Measurements from ENCODE around the gene IGFL1. TPM values are rescaled to one million over a fixed set of nuclear protein-coding genes. Genes with fewer than 3 reads are reported as not detected.

Gene IGFL1
- total RNA-seq, 1 experiment from 2014 or later, result not detected

- H3K9me3 ChIP-seq (ENCODE audit: control insufficient read depth in 1 of 2, insufficient read depth in 1 of 2, low read depth in 1 of 2, low read length in 2 of 2), result no peaks in the 10 kb centered on the region
- RAD21 ChIA-PET (ENCODE audit: low non-redundant PET in 1 of 2, low total read pairs in 2 of 2, uncharacterized antibody in 2 of 2, unreplicated experiment in 2 of 2), result no interaction called here
- no peak for DNase-seq (ENCODE audit: low read depth, low spot score)
- peaks cover 23 to 43% of the 10 kb centered on the region in 2 experiments for H3K4me1 ChIP-seq (ENCODE audit: control insufficient read depth in 1 of 2, insufficient read depth in 2 of 2, low read length in 2 of 2)
- BruUV-seq (replicated peaks), result no TSS peak
- no peak for ATAC-seq
- intact Hi-C loops (cut with micrococcal nuclease), result no loop called here
- CTCF ChIA-PET, result no interaction called here
- no peak overlapping the region for H3K9ac ChIP-seq (ENCODE audit: low read length)
- TF ChIP-seq MAX (IDR thresholded peaks at IDR 0.05), result no peak
- TF ChIP-seq POLR2AphosphoS5 (IDR thresholded peaks at IDR 0.05; ENCODE audit: low read depth, low read length), result no peak
- TF ChIP-seq CBX3 (IDR thresholded peaks at IDR 0.05; ENCODE audit: low read depth), result no peak
- no peak for TF ChIP-seq RAD21 (IDR thresholded peaks at IDR 0.05; ENCODE audit: low read depth)
- no peak for TF ChIP-seq TCF7L2 (IDR thresholded peaks at IDR 0.05; ENCODE audit: borderline replicate concordance, extremely low read depth, insufficient read depth, insufficient read length)
- TF ChIP-seq ZNF274 (IDR thresholded peaks at IDR 0.05; ENCODE audit: low read depth, low read length), result no peak
- TF ChIP-seq ELF1 (IDR thresholded peaks at IDR 0.05; ENCODE audit: borderline replicate concordance, low read depth), result no peak
- TF ChIP-seq REST (IDR thresholded peaks at IDR 0.05; ENCODE audit: low read depth), result no peak
- no peak for TF ChIP-seq EGR1 (IDR thresholded peaks at IDR 0.05; ENCODE audit: low read depth)
- TF ChIP-seq FOSL1 (IDR thresholded peaks at IDR 0.05; ENCODE audit: low read depth), result no peak
- TF ChIP-seq SP1 (IDR thresholded peaks at IDR 0.05; ENCODE audit: low read depth), result no peak
- no peak for TF ChIP-seq EZH2 (IDR thresholded peaks at IDR 0.05)
- TF ChIP-seq ZFX (IDR thresholded peaks at IDR 0.05), result no peak
- TF ChIP-seq POLR2A (IDR thresholded peaks at IDR 0.05; ENCODE audit: borderline replicate concordance, extremely low read depth, insufficient read depth, insufficient read length), result no peak
- TF ChIP-seq ATF3 (IDR thresholded peaks at IDR 0.05), result no peak
- TF ChIP-seq SRF (IDR thresholded peaks at IDR 0.05; ENCODE audit: low read depth), result no peak
- no peaks in the 10 kb centered on the region for H4K20me1 ChIP-seq (ENCODE audit: insufficient read depth)
- no peaks in the 10 kb centered on the region for H3K79me2 ChIP-seq (ENCODE audit: insufficient read depth, low read length)
- no peak overlapping the region for H3K27ac ChIP-seq (ENCODE audit: low read depth, low read length)
- H3K4me2 ChIP-seq (ENCODE audit: low read length), result no peak overlapping the region
- no peak overlapping the region for H3K4me3 ChIP-seq (replicated peaks in 1 of 2; ENCODE audit: low read depth in 1 of 2, low read length in 2 of 2)
- POLR2A ChIA-PET, result no interaction called here
- no peaks in the 10 kb centered on the region for H3K9me2 ChIP-seq (ENCODE audit: insufficient read depth)
- no peak overlapping the region for H2AFZ ChIP-seq (ENCODE audit: low read depth, low read length, poor library complexity, severe bottlenecking)
- no peaks in the 10 kb centered on the region for H3K36me3 ChIP-seq (ENCODE audit: control insufficient read depth in 1 of 2, insufficient read depth in 2 of 2, low read length in 2 of 2)
- peaks cover 17% of the 10 kb centered on the region; the same call in 1 of the 2 replicates for H3K27me3 ChIP-seq (ENCODE audit: insufficient read depth, low read length)
These were observed 15.7 kb upstream of the IGFL1 start for GRCh38 chr19:46213806-46214205.
